Measurements from ENCODE around the gene FOSB. TPM values are rescaled to one million over a fixed set of nuclear protein-coding genes. Genes with fewer than 3 reads are reported as not detected.

Gene FOSB
- not detected in 2 replicates for polyA plus RNA-seq

DNA sequence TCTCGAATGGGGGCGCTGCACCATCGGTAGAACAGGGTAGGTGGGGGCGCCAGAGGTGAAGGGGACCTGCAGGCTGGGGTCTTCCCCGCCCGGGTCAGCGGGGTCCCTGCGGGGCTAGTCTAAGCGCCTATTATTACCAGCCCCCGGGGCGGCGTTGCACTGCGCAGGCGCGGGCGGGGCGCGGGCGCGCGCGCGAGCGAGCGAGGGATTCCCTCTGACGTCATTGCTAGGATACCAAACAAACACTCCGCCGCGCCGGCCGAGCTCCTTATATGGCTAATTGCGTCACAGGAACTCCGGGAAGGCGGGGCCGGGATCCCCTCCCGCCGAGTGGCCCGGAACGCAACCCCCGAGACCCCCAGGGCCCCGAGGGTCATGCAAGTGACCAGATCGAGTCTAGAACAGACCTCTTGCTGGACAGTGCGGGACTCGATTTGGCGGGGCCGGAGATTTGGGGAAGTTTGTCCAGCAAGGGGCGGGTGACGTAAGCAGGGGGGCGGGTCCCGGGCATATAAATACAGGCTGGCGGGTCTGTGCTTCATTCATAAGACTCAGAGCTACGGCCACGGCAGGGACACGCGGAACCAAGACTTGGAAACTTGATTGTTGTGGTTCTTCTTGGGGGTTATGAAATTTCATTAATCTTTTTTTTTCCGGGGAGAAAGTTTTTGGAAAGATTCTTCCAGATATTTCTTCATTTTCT, at the start of gene FOSB:
Gene FOSB (plus strand): TSS at position 541 of the 703 bp plus-strand sequence. CDS start 591 bp downstream, outside the sequence.

DNA sequence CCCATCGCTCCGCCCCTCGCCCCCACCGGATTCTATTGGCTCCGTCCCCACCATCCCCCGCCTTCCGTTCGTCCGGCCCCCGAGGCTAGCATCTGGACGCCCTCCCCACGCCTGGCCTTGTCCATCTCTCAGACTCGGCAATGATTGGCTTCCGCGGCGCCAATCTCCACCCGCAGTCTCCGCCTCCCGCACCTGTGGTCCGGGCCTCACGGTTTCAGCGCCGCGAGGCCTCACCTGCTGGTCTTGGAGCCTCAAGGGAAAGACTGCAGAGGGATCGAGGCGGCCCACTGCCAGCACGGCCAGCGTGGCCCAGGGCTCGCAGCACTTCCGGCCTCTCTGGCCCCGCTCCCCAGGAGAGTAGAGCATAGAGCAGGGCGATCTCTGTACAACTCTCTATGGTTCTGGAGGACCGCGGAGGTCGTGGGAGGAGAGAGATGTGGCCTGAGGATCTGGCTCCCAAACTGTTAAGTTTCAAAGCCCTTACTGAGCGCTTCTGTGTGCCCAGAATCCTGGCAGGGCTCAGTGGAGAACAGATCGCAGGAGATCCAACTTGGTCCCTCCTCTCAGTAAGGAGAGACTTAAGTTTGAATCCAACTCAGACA, 44.1 kb upstream of the FOSB start, which contains the start of gene ERCC1:
Gene ERCC1 (minus strand): TSS at position 329 of the 602 bp plus-strand sequence. CDS start 543 bp downstream, outside the sequence.

DNA sequence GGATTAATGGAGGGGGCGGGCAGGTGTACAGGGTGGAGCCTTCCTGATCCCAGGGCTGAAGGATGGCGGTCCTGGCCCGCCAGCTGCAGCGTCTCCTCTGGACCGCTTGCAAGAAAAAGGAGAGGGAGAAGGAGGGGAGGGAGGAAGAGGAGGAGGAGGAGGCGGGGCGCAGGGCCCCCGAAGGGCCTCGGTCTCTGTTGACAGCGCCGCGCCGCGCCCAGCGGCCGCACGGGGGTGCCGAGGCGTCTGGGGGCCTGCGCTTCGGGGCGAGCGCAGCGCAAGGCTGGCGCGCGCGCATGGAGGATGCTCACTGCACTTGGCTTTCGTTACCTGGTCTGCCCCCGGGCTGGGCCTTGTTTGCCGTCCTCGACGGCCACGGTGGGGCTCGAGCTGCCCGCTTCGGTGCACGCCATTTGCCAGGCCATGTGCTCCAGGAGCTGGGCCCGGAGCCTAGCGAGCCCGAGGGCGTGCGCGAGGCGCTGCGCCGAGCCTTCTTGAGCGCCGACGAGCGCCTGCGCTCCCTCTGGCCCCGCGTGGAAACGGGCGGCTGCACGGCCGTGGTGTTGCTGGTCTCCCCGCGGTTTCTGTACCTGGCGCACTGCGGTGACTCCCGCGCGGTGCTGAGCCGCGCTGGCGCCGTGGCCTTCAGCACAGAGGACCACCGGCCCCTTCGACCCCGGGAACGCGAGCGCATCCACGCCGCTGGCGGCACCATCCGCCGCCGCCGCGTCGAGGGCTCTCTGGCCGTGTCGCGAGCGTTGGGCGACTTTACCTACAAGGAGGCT, 30.8 kb downstream of the FOSB start, which contains the start of gene PPM1N:
Gene PPM1N (plus strand): TSS at position 33 of the 785 bp plus-strand sequence. CDS start 30 bp downstream, at position 63.

DNA sequence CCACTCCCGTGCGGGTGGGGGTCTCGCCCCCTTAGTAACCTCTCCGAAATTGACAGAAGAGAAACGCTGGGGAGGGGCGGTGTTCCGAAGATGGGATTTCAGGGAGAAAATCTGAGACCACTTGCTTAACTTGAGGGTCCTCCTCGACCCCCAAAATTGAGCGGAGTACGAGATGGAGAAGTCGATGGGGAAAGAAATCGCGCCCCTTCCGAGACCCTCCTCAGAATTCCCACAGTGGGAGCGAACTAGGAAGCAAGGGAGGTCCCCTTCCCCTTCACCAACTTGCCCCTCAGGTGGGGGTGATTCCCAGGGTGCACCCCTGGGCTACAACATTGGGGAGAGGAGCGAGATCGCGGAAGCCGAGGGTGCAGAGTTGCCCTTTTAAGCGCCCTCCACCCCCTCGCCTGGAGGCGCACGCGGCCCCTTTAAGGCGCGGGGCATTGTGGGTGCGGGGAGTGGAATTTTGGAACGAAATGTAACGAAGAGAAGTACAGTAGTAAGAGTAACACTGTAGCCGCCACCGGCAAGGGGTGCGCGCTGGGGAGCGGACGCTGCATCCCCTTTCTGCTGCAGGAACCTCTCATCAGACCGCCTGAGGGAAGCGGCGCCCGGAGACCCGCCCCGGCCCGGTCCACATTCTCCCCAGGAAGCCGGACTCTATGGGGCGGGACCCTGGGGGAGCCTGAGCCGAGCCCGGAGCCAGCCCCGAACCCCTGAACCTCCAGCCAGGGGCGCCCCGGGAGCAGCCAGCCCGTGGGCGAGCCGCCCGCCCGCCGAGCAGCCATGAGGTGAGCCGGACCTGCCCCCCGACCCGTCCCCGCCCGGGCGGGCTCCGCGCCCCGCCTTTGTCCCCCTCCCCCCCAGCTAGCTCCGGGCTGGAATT, 39.4 kb downstream of the FOSB start, which contains the start of gene VASP:
Gene VASP (plus strand): TSS at position 491 of the 883 bp plus-strand sequence. CDS start 293 bp downstream, at position 784.

Other genes starting within 250 kb of the FOSB start
- gene EXOC3L2, start 222.6 kb upstream of the FOSB start, polyA plus RNA-seq: not detected in 2 replicates
- 3.1 and 3.7 TPM in 2 replicates for gene MARK4, start 216.7 kb upstream of the FOSB start, polyA plus RNA-seq
- not detected in 2 replicates for gene CKM, start 145.1 kb upstream of the FOSB start, polyA plus RNA-seq
- gene KLC3, start 127.2 kb upstream of the FOSB start, polyA plus RNA-seq: 0.23 TPM in 1 of 2 replicates, not detected in the other
- 1.4 and 2.7 TPM in 2 replicates for gene ERCC2, start 97.4 kb upstream of the FOSB start, polyA plus RNA-seq
- not detected in 2 replicates for gene PPP1R13L, start 62.9 kb upstream of the FOSB start, polyA plus RNA-seq
- 0.99 and 1.5 TPM in 2 replicates for gene POLR1G, start 61.4 kb upstream of the FOSB start, polyA plus RNA-seq
- gene ERCC1, start 44.1 kb upstream of the FOSB start, polyA plus RNA-seq: 21.0 and 25.6 TPM in 2 replicates
- 1.6 TPM in 1 of 2 replicates, not detected in the other for gene RTN2, start 29.1 kb downstream of the FOSB start, polyA plus RNA-seq
- 0.30 TPM in 1 of 2 replicates, not detected in the other for gene PPM1N, start 30.4 kb downstream of the FOSB start, polyA plus RNA-seq
- gene VASP, start 39.5 kb downstream of the FOSB start, polyA plus RNA-seq: not detected in 2 replicates
- gene OPA3, start 116.8 kb downstream of the FOSB start, polyA plus RNA-seq: 0.65 and 0.97 TPM in 2 replicates
- not detected in 2 replicates for gene GPR4, start 134.2 kb downstream of the FOSB start, polyA plus RNA-seq
- gene EML2, start 171.4 kb downstream of the FOSB start, polyA plus RNA-seq: 0.40 TPM in 1 of 2 replicates, not detected in the other
- not detected in 2 replicates for gene GIPR, start 200.2 kb downstream of the FOSB start, polyA plus RNA-seq
- gene SNRPD2, start 224.0 kb downstream of the FOSB start, polyA plus RNA-seq: 825 and 870 TPM in 2 replicates
- 0.39 and 1.7 TPM in 2 replicates for gene QPCTL, start 224.7 kb downstream of the FOSB start, polyA plus RNA-seq

Measured in Purkinje cell (primary cell).